Renal cortex interstitium (tissue), 15 donors: ENCODE measurements around the gene AMY1B. TPM values are rescaled to one million over a fixed set of nuclear protein-coding genes. Genes with fewer than 3 reads are reported as not detected.
"Not testable (repeated sequence)": the region's sequence is repeated elsewhere in the genome, so short reads cannot be mapped to it uniquely, and the experiment has no call there.

Experiments
- DNase-seq, 11 donors: peaks; one replicate each; pipeline ENCODE4 v3.0.0-alpha.2; 2013; ENCODE audit warnings: low read depth in 9 of 11, low spot score in 4 of 11; ENCODE audit errors: extremely low read depth in 1 of 11
- long read RNA-seq, 16 experiments: transcript quantifications; one replicate each; lab custom pipeline, GENCODE V29; 2026
- polyA plus RNA-seq, 3 donors: library from polyadenylated mRNA; unstranded; fragments of 120-200 nt; gene quantifications; one replicate each; pipeline ENCODE4 v1.2.1, GENCODE V29; 2013; ENCODE audit not compliant: insufficient read length in 3 of 3

Gene AMY1B
- polyA plus RNA-seq: not detected
- long read RNA-seq, donor 1: 0 reads
- long read RNA-seq, donor 2: 0 reads
- long read RNA-seq, donor 3: 0 reads
- long read RNA-seq, donor 4: 0 reads
- long read RNA-seq, donor 5: 0 reads
- long read RNA-seq, donor 6: 0 reads
- long read RNA-seq, donor 7: 0 reads
- long read RNA-seq, donor 8: 0 reads
- long read RNA-seq, donor 9: 0 reads
- long read RNA-seq, donor 10: 0 reads
- long read RNA-seq, donor 11: 0 reads
- long read RNA-seq, donor 12: 0 reads
- long read RNA-seq, donor 13: 0 reads
- long read RNA-seq, donor 14: 0 reads
- long read RNA-seq, donor 15: 0 reads
- long read RNA-seq, donor 16: 0 reads

- not testable (repeated sequence) for DNase-seq
Observed at GRCh38 chr1:103696110-103696509, at the start of gene AMY1B. TSS of gene AMY1B (minus strand) at chr1:103696210. CDS start at chr1:103695639, 571 bp downstream.

- DNase-seq: not testable (repeated sequence)
Observed at GRCh38 chr1:103745040-103745439, 49.0 kb upstream of the AMY1B start.

GRCh38 chr1:103744449-103744848 is 48.4 kb upstream of the AMY1B start:
- DNase-seq: not testable (repeated sequence)

- DNase-seq: not testable (repeated sequence)
Observed at GRCh38 chr1:103738031-103738430, 42.0 kb upstream of the AMY1B start.

- DNase-seq: not testable (repeated sequence)
Observed at GRCh38 chr1:103735334-103735733, 39.3 kb upstream of the AMY1B start.

GRCh38 chr1:103721473-103721872 is 25.5 kb upstream of the AMY1B start:
- not testable (repeated sequence) for DNase-seq

- not testable (repeated sequence) for DNase-seq
Observed at GRCh38 chr1:103717404-103717803, 21.4 kb upstream of the AMY1B start.

- DNase-seq: not testable (repeated sequence)
Observed at GRCh38 chr1:103710381-103710780, 14.4 kb upstream of the AMY1B start.

GRCh38 chr1:103707670-103708069 is 11.7 kb upstream of the AMY1B start:
- DNase-seq: not testable (repeated sequence)

- DNase-seq: not testable (repeated sequence)
Observed at GRCh38 chr1:103701256-103701655, 5.2 kb upstream of the AMY1B start.

- not testable (repeated sequence) for DNase-seq
Observed at GRCh38 chr1:103700669-103701068, 4.7 kb upstream of the AMY1B start.

GRCh38 chr1:103697430-103697829 is 1.4 kb upstream of the AMY1B start:
- not testable (repeated sequence) for DNase-seq

- DNase-seq: not testable (repeated sequence)
Observed at GRCh38 chr1:103676335-103676734, 19.7 kb downstream of the AMY1B start.

GRCh38 chr1:103655460-103655859 is 40.5 kb downstream of the AMY1B start, which contains the start of gene AMY1A:
TSS of gene AMY1A (plus strand) at chr1:103655760. CDS start at chr1:103656331, 571 bp downstream.
- not testable (repeated sequence) for DNase-seq

GRCh38 chr1:103654133-103654532 is 41.9 kb downstream of the AMY1B start:
- DNase-seq: not testable (repeated sequence)

GRCh38 chr1:103650889-103651288 is 45.1 kb downstream of the AMY1B start:
- not testable (repeated sequence) for DNase-seq

- DNase-seq: not testable (repeated sequence)
Observed at GRCh38 chr1:103650305-103650704, 45.7 kb downstream of the AMY1B start.

GRCh38 chr1:103643908-103644307 is 52.1 kb downstream of the AMY1B start:
- DNase-seq: not testable (repeated sequence)

- not testable (repeated sequence) for DNase-seq
Observed at GRCh38 chr1:103641194-103641593, 54.8 kb downstream of the AMY1B start.
